GM23338 (cell line): ENCODE measurements around the gene YWHAH.

ENCODE experiments used
- CTCF ChIP-seq, 2 experiments: fragments of 200-600 bp in 1 of 2; sonication (generic) in 1 of 2; conservative IDR thresholded peaks; 2 replicates each; pipeline versions ENCODE4 v1.5.1 to v1.6.1; 2016 to 2017; ENCODE audit warnings: antibody characterized with exemption in 2 of 2, low read depth in 2 of 2, mild to moderate bottlenecking in 2 of 2, moderate library complexity in 1 of 2
- ETS1 ChIP-seq: IDR thresholded peaks from 2 replicates; pipeline ENCODE4 v1.6.1; 2016; ENCODE audit warnings: antibody characterized with exemption
- EZH2phosphoT487 ChIP-seq: fragments of 200-600 bp; sonication (generic); IDR thresholded peaks from one replicate; pipeline ENCODE4 v1.8.1; 2018; ENCODE audit warnings: antibody characterized with exemption; ENCODE audit not compliant: unreplicated experiment
- POLR2AphosphoS5 ChIP-seq: IDR thresholded peaks from 2 replicates; pipeline ENCODE4 v1.6.1; 2016; ENCODE audit warnings: antibody characterized with exemption, low read depth

- TF ChIP-seq CTCF (conservative IDR thresholded peaks at IDR 0.05; ENCODE audit: low read depth in 2 of 2) (no peak), POLR2AphosphoS5 (no peak), EZH2phosphoT487 (no peak), ETS1 (no peak)
These were observed 19.3 kb upstream of the YWHAH start for GRCh38 chr22:31925056-31925455.
